GM21447 (cell line): ENCODE results near the gene ZMPSTE24.

Experiments
- ATAC-seq: cut with Tn5 transposase; IDR thresholded peaks from one replicate; pipeline ENCODE4 v1.9.1; 2021; ENCODE audit not compliant: unreplicated experiment

The ZMPSTE24 gene

GRCh38 chr1:40258445-40258769 is 371 bp downstream of the ZMPSTE24 start:
- ATAC-seq = no peak

GRCh38 chr1:40264354-40264781 is 6.3 kb downstream of the ZMPSTE24 start:
- ATAC-seq = no peak

GRCh38 chr1:40265298-40265697 is 7.3 kb downstream of the ZMPSTE24 start:
- no peak for ATAC-seq

- no peak for ATAC-seq
These were observed 7.9 kb downstream of the ZMPSTE24 start for GRCh38 chr1:40265919-40266318.

GRCh38 chr1:40266786-40267535 is 8.9 kb downstream of the ZMPSTE24 start:
- ATAC-seq = no peak

- ATAC-seq = no peak
These were observed 9.7 kb downstream of the ZMPSTE24 start for GRCh38 chr1:40267767-40268187.

- no peak for ATAC-seq
These were observed 10.2 kb downstream of the ZMPSTE24 start for GRCh38 chr1:40268211-40268610.

- ATAC-seq = no peak
These were observed 12.3 kb downstream of the ZMPSTE24 start for GRCh38 chr1:40270152-40270834.

- no peak for ATAC-seq
These were observed 14.7 kb downstream of the ZMPSTE24 start for GRCh38 chr1:40272653-40273213.

GRCh38 chr1:40273547-40274166 is 15.6 kb downstream of the ZMPSTE24 start:
- no peak for ATAC-seq

- ATAC-seq = no peak
These were observed 16.3 kb downstream of the ZMPSTE24 start for GRCh38 chr1:40274331-40274730.

- ATAC-seq = no peak
These were observed 18.1 kb downstream of the ZMPSTE24 start for GRCh38 chr1:40276122-40276521.

- no peak for ATAC-seq
These were observed 23.8 kb downstream of the ZMPSTE24 start for GRCh38 chr1:40281853-40282252.

- ATAC-seq = no peak
These were observed 33.3 kb downstream of the ZMPSTE24 start for GRCh38 chr1:40291293-40291692.

GRCh38 chr1:40299366-40300248 is 41.6 kb downstream of the ZMPSTE24 start:
- ATAC-seq = no peak

GRCh38 chr1:40300249-40300567 is 42.2 kb downstream of the ZMPSTE24 start:
- no peak for ATAC-seq

GRCh38 chr1:40300651-40301050 is 42.6 kb downstream of the ZMPSTE24 start:
- no peak for ATAC-seq

- ATAC-seq = no peak
These were observed 43.0 kb downstream of the ZMPSTE24 start for GRCh38 chr1:40301066-40301465.

GRCh38 chr1:40301541-40302299 is 43.7 kb downstream of the ZMPSTE24 start:
- ATAC-seq = no peak

- no peak for ATAC-seq
These were observed 44.4 kb downstream of the ZMPSTE24 start for GRCh38 chr1:40302475-40302874.
